Suppressor macrophage treated with lipopolysaccharide for 4 hours (primary cell): ENCODE data around the gene PHF1.
"Not testable (repeated sequence)": the region's sequence is repeated elsewhere in the genome, so short reads cannot be mapped to it uniquely, and the experiment has no call there.

Source experiments
- DNase-seq: peaks from one replicate; pipeline ENCODE4 v3.0.0-alpha.2; 2020

Gene PHF1

GRCh38 chr6:33410711-33411631 is at the start of gene PHF1:
TSS of gene PHF1 (plus strand) at chr6:33411014. CDS start at chr6:33412264, 1,250 bp downstream.
- no peak for DNase-seq

- DNase-seq, result not testable (repeated sequence)
Measured at GRCh38 chr6:33363486-33363885, 47.3 kb upstream of the PHF1 start.

DNA sequence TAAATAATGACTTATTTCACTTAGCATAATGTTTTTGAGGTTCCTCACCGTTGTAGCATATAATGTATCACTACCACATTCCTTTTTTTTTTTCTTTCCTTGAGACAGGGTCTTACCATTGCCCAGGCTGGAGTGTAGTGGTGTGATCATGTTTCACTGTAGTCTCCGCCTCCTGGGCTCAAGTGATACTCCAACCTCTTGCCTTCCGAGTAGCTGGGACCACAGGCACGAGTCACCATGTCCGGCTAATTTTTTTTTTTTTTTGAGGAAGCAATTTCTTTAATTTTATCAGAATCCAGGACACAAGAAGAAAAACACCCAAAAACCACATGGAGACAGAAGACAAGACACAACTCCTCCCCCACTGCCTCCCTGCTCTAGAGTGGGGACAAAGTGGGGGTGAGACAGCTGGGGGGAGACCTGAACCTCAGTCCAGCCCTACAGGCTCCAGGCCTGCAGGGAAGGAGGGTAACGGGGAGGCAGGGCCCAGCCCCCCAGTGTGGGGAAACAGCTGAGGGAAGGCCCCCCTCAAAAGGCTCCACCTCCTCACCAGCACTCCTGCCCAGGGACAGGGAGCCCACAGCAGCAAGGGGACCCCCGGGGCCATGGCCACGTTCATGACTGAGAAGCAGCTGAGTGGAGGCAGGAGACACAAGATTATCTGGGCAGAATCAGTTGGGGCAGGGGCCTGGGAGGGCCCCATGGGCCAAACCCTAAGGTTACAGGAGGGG is 46.2 kb upstream of the PHF1 start:
- DNase-seq, result peak; percentile 47

GRCh38 chr6:33365206-33365971 is 45.4 kb upstream of the PHF1 start:
- DNase-seq, result not testable (repeated sequence)

GRCh38 chr6:33367009-33367714 is 43.7 kb upstream of the PHF1 start:
- no peak for DNase-seq

- not testable (repeated sequence) for DNase-seq
Measured at GRCh38 chr6:33367715-33368025, 43.1 kb upstream of the PHF1 start.

DNA sequence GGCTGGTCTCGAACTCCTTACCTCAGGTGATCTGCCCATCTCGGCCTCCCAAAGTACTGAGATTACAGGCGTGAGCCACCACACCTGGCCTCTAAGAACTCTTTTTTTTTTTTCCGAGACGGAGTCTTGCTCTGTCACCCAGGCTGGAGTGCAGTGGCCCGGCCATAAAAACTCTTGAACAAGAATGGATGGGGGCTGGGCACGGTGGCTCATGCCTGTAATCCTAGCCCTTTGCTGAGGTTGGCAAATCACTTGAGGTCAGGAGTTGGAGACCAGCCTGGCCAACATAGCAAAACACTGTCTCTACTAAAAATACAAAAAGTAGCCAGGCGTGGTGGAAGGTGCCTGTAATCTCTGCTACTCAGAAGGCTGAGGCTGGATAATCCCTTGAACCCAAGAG is 38.9 kb upstream of the PHF1 start:
- not testable (repeated sequence) for DNase-seq

GRCh38 chr6:33372526-33373123 is 38.2 kb upstream of the PHF1 start:
- DNase-seq, result no peak

GRCh38 chr6:33373960-33374910 is 36.6 kb upstream of the PHF1 start:
- DNase-seq, result no peak

GRCh38 chr6:33375143-33375671 is 35.6 kb upstream of the PHF1 start:
- peak; percentile 66 for DNase-seq

DNA sequence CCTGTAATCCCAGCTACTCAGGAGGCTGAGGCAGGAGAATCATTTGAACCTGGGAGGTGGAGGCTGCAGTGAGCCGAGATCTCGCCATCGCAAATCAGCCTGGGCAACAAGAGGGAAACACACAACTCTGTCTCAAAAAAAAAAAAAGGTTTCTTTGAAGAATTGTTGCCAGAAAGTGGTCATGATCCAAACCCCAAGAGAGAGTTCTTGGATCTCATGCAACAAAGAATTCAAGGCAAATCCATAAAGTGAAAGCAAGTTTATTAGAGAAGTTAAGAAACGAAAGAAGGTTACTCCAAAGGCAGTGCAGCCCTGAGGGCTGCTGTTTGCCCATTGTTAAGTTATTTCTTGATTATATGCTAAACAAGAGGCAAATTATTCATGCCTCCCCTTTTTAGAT is 33.6 kb upstream of the PHF1 start:
- DNase-seq, result no peak

DNA sequence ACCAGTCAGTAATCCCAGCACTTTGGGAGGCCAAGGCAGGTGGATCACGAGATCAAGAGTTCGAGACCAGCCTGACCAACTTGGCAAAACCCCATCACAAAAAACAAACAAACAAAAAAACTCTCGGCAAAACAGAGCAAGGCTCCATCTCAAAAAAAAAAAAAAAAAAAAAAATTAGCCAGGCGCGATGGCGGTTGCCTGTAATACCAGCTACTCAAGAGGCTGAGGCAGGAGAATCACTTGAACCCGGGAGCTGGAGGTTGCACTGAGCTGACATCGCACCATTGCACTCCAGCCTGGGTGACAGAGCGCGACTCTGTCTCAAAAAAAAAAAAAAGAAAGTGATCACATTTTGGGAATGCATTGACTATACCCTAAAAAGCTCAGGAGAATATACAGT is 31.6 kb upstream of the PHF1 start:
- not testable (repeated sequence) for DNase-seq

- DNase-seq, result no peak
Measured at GRCh38 chr6:33380272-33380981, 30.4 kb upstream of the PHF1 start.

DNA sequence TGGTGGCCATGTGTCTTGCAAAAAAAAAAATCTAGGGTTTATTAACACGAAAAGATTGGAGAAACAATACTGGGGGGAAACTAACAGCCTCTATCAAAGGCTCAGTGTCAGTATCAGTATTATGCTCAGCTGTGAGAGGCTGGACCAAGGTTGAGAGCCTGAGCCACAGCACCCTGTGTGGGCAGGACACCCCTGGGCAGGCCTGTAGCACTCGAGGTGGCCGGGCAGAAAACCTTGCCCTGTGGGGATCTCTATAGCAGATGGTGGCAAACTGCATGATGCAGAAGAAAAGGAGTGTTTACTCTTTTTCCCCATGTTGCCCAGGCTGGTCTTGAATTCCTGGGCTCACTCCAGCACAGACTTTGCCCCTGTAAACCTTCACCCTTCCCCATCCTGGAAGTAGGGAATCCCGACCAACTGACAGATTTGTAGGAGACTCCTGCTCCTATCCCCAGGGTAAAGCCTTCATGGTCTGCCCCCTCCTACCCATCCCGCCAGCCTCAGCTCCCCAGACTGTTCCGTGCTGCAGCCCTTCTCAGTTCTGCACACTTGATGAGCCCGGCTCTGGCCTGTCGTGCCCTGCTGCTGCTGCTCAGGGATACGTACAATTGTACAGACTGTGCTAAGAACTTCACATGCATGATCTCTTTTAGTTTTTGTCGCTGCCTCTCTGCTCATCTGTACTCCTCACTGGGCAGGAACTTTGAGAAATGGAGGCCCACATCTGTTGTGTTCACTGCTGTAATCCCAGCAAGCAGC is 27.2 kb upstream of the PHF1 start:
- no peak for DNase-seq

GRCh38 chr6:33384581-33385020 is 26.2 kb upstream of the PHF1 start:
- no peak for DNase-seq

DNA sequence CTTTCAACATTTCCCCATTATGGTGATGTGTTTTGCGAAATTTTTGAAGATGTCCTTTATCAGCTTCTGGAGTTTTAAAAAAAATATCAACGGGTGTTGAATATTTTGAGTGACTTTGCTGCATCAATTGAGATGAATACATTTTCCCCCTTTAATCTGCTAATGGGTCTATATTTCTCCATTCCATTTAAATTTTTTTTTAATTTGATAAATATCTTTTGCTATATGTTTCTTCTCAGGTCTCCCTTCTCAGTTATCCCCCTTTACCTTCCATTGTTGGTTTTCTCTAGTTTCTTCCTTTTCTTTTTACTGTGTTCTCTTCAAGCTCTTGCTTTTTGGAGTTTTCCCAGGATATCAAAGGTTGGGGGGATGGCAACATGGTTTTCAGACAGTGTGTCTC is 20.6 kb upstream of the PHF1 start:
- no peak for DNase-seq

- DNase-seq, result no peak
Measured at GRCh38 chr6:33390767-33391277, 20.0 kb upstream of the PHF1 start.

DNA sequence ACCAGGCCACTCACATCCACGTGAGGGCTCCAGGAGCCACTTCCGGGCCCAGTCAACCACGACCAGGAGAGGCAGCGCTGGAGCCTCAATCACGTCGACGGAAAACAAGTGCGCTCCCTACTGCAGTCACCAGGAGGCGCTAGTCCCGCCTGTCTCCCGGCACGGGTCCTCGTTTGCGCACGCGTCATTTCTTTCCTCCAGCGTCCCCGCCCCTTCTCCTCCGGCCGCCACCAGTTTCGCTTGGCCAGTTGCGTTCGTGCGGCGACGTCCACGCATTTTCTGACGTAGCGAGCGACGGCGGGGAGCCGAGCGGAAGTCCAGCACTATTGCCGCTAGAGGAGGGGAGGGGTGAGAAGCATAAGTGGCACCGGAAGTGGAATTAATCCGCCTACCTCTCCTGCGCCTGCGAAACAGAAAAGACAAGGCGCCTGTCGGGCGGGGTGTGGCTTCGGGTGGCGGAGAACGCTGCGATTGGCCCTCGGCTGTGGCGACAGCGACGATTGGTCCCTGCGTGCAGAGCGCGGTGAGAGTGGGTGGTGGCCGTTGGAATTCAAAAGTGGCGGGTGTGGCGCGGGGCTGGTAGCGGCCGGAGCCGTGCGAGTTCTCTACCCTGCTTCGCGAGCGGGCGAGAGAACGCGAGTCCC is 19.4 kb upstream of the PHF1 start, which contains the start of gene KIFC1:
KIFC1 (plus strand) TSS at position 546 of the 644 bp plus-strand sequence. CDS start 163 bp downstream, outside the sequence.
- peak; percentile 100 for DNase-seq
